ENCODE measurements around the gene TSFM. TPM values are rescaled to one million over a fixed set of nuclear protein-coding genes. Genes with fewer than 3 reads are reported as not detected.
A peak's percentile ranks its signal among the peaks of the same experiment; 100 is the strongest.

Gene TSFM
- total RNA-seq, 2 experiments from 2014 or later, result 35.2 to 49.8 TPM

GRCh38 chr12:57765003-57765697, 17.4 kb upstream of the TSFM start:
- ChIA-PET CTCF (ENCODE audit: unreplicated experiment) (interaction anchor here (1.4 kb wide), 1 partner anchor 9 kb away, joined by 3 read pairs; no protein-coding TSS in a partner anchor), POLR2A (no interaction called here)
- Histone ChIP-seq H3K9me2 (ENCODE audit: insufficient read depth, low read length) (no peaks in the 10 kb centered on the region), H2AFZ (ENCODE audit: low read length) (no peak overlapping the region), H4K20me1 (ENCODE audit: insufficient read depth, low read length) (0 out of 2 replicates have a peak, but pooled peaks cover 3% of the 10 kb centered on the region), H3K27ac (ENCODE audit: low read depth, low read length, poor library complexity, severe bottlenecking) (no peak overlapping the region), H3K79me2 (ENCODE audit: insufficient read depth, low read depth, low read length) (0 out of 2 replicates have a peak, but pooled peaks cover 5% of the 10 kb centered on the region), H3K4me2 (ENCODE audit: low read length) (peak overlapping the region; percentile 30; the same call in 1 of the 2 replicates), H3K4me1 (ENCODE audit: insufficient read depth, low read length, poor library complexity, severe bottlenecking) (peaks cover 7% of the 10 kb centered on the region), H3K36me3 (ENCODE audit: insufficient read depth, low read length) (peaks cover 46% of the 10 kb centered on the region), H3K9me3 (ENCODE audit: low read length) (no peaks in the 10 kb centered on the region), H3K4me3 (ENCODE audit: low read depth, low read length, poor library complexity, severe bottlenecking) (no peak overlapping the region)
- DNase-seq (ENCODE audit: low spot score), result no peak
- BruUV-seq (replicated peaks), result no TSS peak
- TF ChIP-seq CTCF (conservative IDR thresholded peaks at IDR 0.05; ENCODE audit: low read length), result peak; percentile 68
- TF ChIP-seq EZH2phosphoT487 (IDR thresholded peaks at IDR 0.05; ENCODE audit: borderline replicate concordance, low read depth, low read length), result no peak
- intact Hi-C loops (cut with micrococcal nuclease; ENCODE audit: unreplicated experiment), result no loop called here

DNA sequence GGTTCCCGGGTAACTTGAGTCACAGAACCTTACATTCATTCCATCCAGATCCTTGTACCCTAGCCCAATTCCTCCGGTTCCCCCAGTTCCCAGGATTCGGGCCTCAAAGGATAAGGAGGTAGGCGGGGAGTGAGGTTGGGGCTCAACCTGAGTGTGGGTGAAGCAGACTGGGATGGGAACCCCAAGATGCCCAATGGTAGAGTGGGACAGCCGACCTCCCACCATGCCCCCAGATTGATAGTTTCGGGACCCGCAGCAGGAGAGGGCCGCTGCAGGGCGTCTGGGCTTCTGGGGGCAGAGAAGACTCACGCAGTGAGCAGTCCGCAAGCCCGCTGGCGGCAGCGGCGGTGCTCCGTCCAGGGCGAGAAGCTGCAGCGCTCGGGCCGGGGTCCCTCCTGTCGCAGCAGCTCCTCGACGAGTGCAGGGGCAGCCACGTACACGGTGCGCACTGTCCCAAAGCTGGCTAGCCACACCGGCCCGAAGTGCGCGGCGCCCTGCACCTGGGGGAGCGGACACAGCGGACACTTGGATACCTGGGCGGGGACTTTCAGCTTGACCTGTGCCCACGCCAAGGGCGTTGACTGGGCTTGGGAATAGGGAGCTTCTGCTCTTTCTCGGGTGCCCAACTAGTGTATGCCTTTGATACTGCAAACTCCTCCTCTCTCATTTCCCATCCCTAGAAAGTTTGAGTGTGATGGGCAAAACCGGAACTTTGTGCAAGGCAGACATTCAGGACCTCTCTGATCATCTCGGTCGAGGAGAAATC, 16.7 kb upstream of the TSFM start:
- Histone ChIP-seq H3K27ac (ENCODE audit: low read depth, low read length, poor library complexity, severe bottlenecking) (no peak overlapping the region), H3K79me2 (ENCODE audit: insufficient read depth, low read depth, low read length) (peaks cover 4% of the 10 kb centered on the region; the same call in 1 of the 2 replicates), H3K4me2 (ENCODE audit: low read length) (no peak overlapping the region), H2AFZ (ENCODE audit: low read length) (no peak overlapping the region), H3K36me3 (ENCODE audit: insufficient read depth, low read length) (peaks cover 46% of the 10 kb centered on the region), H4K20me1 (ENCODE audit: insufficient read depth, low read length) (no peaks in the 10 kb centered on the region), H3K4me3 (ENCODE audit: low read depth, low read length, poor library complexity, severe bottlenecking) (no peak overlapping the region), H3K9me3 (ENCODE audit: low read length) (no peaks in the 10 kb centered on the region), H3K9me2 (ENCODE audit: insufficient read depth, low read length) (no peaks in the 10 kb centered on the region), H3K4me1 (ENCODE audit: insufficient read depth, low read length, poor library complexity, severe bottlenecking) (peaks cover 12% of the 10 kb centered on the region)
- TF ChIP-seq CTCF (conservative IDR thresholded peaks at IDR 0.05; ENCODE audit: low read length) (no peak), EZH2phosphoT487 (IDR thresholded peaks at IDR 0.05; ENCODE audit: borderline replicate concordance, low read depth, low read length) (no peak)
- DNase-seq (ENCODE audit: low spot score), result no peak
- BruUV-seq (replicated peaks), result no TSS peak
- POLR2A ChIA-PET, result interaction anchor here (0.7 to 1.0 kb wide), 2 partner anchors 16 to 537 kb away, joined by 3 to 4 read pairs; partner anchors contain the start of gene SHMT2
- CTCF ChIA-PET (ENCODE audit: unreplicated experiment), result interaction anchor here (1.4 kb wide), 1 partner anchor 10 kb away, joined by 3 read pairs; no protein-coding TSS in a partner anchor
- intact Hi-C loops (cut with micrococcal nuclease; ENCODE audit: unreplicated experiment), result no loop called here

Data from OCI-LY7 (cell line).